ENCODE results near the gene MED26. TPM values are rescaled to one million over a fixed set of nuclear protein-coding genes. Genes with fewer than 3 reads are reported as not detected.

Gene MED26
- total and polyA plus RNA-seq, 10 of the 15 experiments (the other 5 are each of a cell fraction or from before 2014, with no cell fraction given) = 1.1 to 21.4 (median 9.7) TPM

GRCh38 chr19:16613841-16614240, 14.2 kb downstream of the MED26 start:
- in situ Hi-C loops (cut with MboI) = no loop called here
- H2AFZ ChIP-seq (ENCODE audit: control insufficient read depth, low read depth, low read length) = no peak overlapping the region
- WGBS (ENCODE audit: insufficient coverage, insufficient replicate concordance, low lambda C conversion rate, missing lambda C conversion rate) = 96% methylated on average over 2 of the region's 2 CpGs
- H3K27me3 ChIP-seq (replicated peaks in 1 of 2; ENCODE audit: control insufficient read depth in 2 of 2, insufficient read depth in 2 of 2, low read length in 1 of 2) = no peaks in the 10 kb centered on the region
- no TSS peak for BruUV-seq (replicated peaks)
- H3K4me1 ChIP-seq (ENCODE audit: control insufficient read depth, insufficient read depth, low read length) = peaks cover 54% of the 10 kb centered on the region
- H4K20me1 ChIP-seq (ENCODE audit: control insufficient read depth, insufficient read depth) = peaks cover 11% of the 10 kb centered on the region; the same call in 1 of the 2 replicates
- intact Hi-C loops (cut with micrococcal nuclease; ENCODE audit: unreplicated experiment) = no loop called here
- no peak for FAIRE-seq
- H3K4me3 ChIP-seq = no peak overlapping the region
- peaks cover 0 to 3% of the 10 kb centered on the region in 2 experiments; a peak in 3 of 4 replicates for H3K36me3 ChIP-seq (ENCODE audit: control insufficient read depth in 2 of 2, insufficient read depth in 2 of 2, low read length in 1 of 2)
- SMC1A ChIA-PET (ENCODE audit: uncharacterized antibody, unreplicated experiment) = interaction anchor here (1.4 to 4.5 kb wide), 2 partner anchors 11 to 26 kb away, joined by 4 to 26 read pairs; no protein-coding TSS in a partner anchor
- H3K79me2 ChIP-seq (ENCODE audit: control insufficient read depth, insufficient read depth, low read length) = peaks cover 95% of the 10 kb centered on the region
- POLR2A ChIA-PET = no interaction called here
- RAD21 ChIA-PET (ENCODE audit: unreplicated experiment) = interaction anchor here (0.7 to 1.0 kb wide), 2 partner anchors 86 to 157 kb away, joined by 3 read pairs; no protein-coding TSS in a partner anchor
- CTCF ChIA-PET = interaction anchor here (1.0 to 2.4 kb wide), 2 partner anchors 11 to 13 kb away, joined by 3 to 5 read pairs; no protein-coding TSS in a partner anchor
- no peak overlapping the region for H3K4me2 ChIP-seq (ENCODE audit: control insufficient read depth, insufficient read depth)
- no peak for ATAC-seq
- DNase-seq (ENCODE audit: low read depth, low spot score) = no peak
- H3K9me3 ChIP-seq (replicated peaks; ENCODE audit: control insufficient read depth, insufficient read depth, low read length) = no peaks in the 10 kb centered on the region
- no peak overlapping the region for H3K9ac ChIP-seq (ENCODE audit: control insufficient read depth, insufficient read depth, low read length)
- TF ChIP-seq HCFC1 (IDR thresholded peaks at IDR 0.05; ENCODE audit: low read length) = no peak
- TF ChIP-seq TAF1 (IDR thresholded peaks at IDR 0.05; ENCODE audit: borderline replicate concordance, low read depth, low read length) = no peak
- TF ChIP-seq RB1 (IDR thresholded peaks at IDR 0.05; ENCODE audit: borderline replicate concordance) = no peak
- no peak for TF ChIP-seq RBBP5 (conservative IDR thresholded peaks at IDR 0.05)
- TF ChIP-seq ZNF384 (IDR thresholded peaks at IDR 0.05; ENCODE audit: borderline replicate concordance, low read depth, low read length) = no peak
- TF ChIP-seq POLR2AphosphoS2 (IDR thresholded peaks at IDR 0.05; ENCODE audit: low read depth, low read length) = no peak
- TF ChIP-seq BRCA1 (IDR thresholded peaks at IDR 0.05; ENCODE audit: low read depth, low read length) = no peak
- H3K27ac ChIP-seq (ENCODE audit: control insufficient read depth, insufficient read depth) = no peak overlapping the region

- H4K20me1 ChIP-seq (ENCODE audit: control insufficient read depth, insufficient read depth) = peaks cover 15% of the 10 kb centered on the region; the same call in 1 of the 2 replicates
- TF ChIP-seq TCF7 (IDR thresholded peaks at IDR 0.05; ENCODE audit: borderline replicate concordance) = no peak
- TF ChIP-seq EP300 (IDR thresholded peaks at IDR 0.05; ENCODE audit: borderline replicate concordance in 1 of 2, control insufficient read depth in 1 of 2, low read depth in 2 of 2, low read length in 2 of 2) = no peak
- no peak for TF ChIP-seq POLR2AphosphoS5 (IDR thresholded peaks at IDR 0.05; ENCODE audit: low read length)
- TF ChIP-seq SRF (IDR thresholded peaks at IDR 0.05; ENCODE audit: low read depth in 2 of 2, low read length in 2 of 2) = no peak
- no peak for TF ChIP-seq HSF1 (IDR thresholded peaks at IDR 0.05; ENCODE audit: low read depth, low read length)
- no peak for TF ChIP-seq ATF2 (IDR thresholded peaks at IDR 0.05; ENCODE audit: low read length)
These were observed 15.4 kb downstream of the MED26 start for GRCh38 chr19:16612636-16613035.

More at GRCh38 chr19:16612636-16613035, 15.4 kb downstream of the MED26 start:
- ChIA-PET SMC1A (ENCODE audit: uncharacterized antibody, unreplicated experiment) (interaction anchor here (0.9 to 4.5 kb wide), 5 partner anchors 11 to 28 kb away, joined by 3 to 26 read pairs (median 4); no protein-coding TSS in a partner anchor), POLR2A (interaction anchor here (0.7 to 1.1 kb wide), 3 partner anchors 10 to 28 kb away, joined by 3 to 4 read pairs (median 3); no protein-coding TSS in a partner anchor), RAD21 (ENCODE audit: unreplicated experiment) (interaction anchor here (1.0 to 2.0 kb wide), 3 partner anchors 12 to 25 kb away, joined by 4 to 9 read pairs (median 7); no protein-coding TSS in a partner anchor), CTCF (interaction anchor here (0.8 to 1.3 kb wide), 4 partner anchors 11 to 42 kb away, joined by 3 to 6 read pairs (median 4); no protein-coding TSS in a partner anchor)
- Histone ChIP-seq H2AFZ (ENCODE audit: control insufficient read depth, low read depth, low read length) (no peak overlapping the region), H3K27me3 (replicated peaks in 1 of 2; ENCODE audit: control insufficient read depth in 2 of 2, insufficient read depth in 2 of 2, low read length in 1 of 2) (no peaks in the 10 kb centered on the region), H3K9ac (ENCODE audit: control insufficient read depth, insufficient read depth, low read length) (no peak overlapping the region), H3K4me2 (ENCODE audit: control insufficient read depth, insufficient read depth) (no peak overlapping the region), H3K4me1 (ENCODE audit: control insufficient read depth, insufficient read depth, low read length) (peaks cover 53% of the 10 kb centered on the region), H3K9me3 (replicated peaks; ENCODE audit: control insufficient read depth, insufficient read depth, low read length) (no peaks in the 10 kb centered on the region), H3K27ac (ENCODE audit: control insufficient read depth, insufficient read depth) (no peak overlapping the region; the same call in 1 of the 2 replicates), H3K36me3 (ENCODE audit: control insufficient read depth in 2 of 2, insufficient read depth in 2 of 2, low read length in 1 of 2) (peaks cover 0 to 6% of the 10 kb centered on the region in 2 experiments; a peak in 3 of 4 replicates), H3K4me3 (no peak overlapping the region), H3K79me2 (ENCODE audit: control insufficient read depth, insufficient read depth, low read length) (peaks cover 95% of the 10 kb centered on the region)
- FAIRE-seq (no peak), DNase-seq (ENCODE audit: low read depth, low spot score) (no peak), ATAC-seq (no peak)
- in situ Hi-C loops (cut with MboI) (no loop called here), intact Hi-C loops (cut with micrococcal nuclease; ENCODE audit: unreplicated experiment) (no loop called here)
- BruUV-seq (replicated peaks) = TSS peak; percentile 3
- WGBS (ENCODE audit: insufficient coverage, insufficient replicate concordance, low lambda C conversion rate, missing lambda C conversion rate) = 17% methylated on average over 3 of the region's 3 CpGs

Measured in GM12878 (cell line).